ENCODE measurements around the gene BRPF1. TPM values are rescaled to one million over a fixed set of nuclear protein-coding genes. Genes with fewer than 3 reads are reported as not detected.

BRPF1 gene
- total RNA-seq, 2 experiments from 2014 or later, result 31.5 to 31.9 TPM

- Histone ChIP-seq H4K20me1 (ENCODE audit: insufficient read depth, low read length) (peaks cover 10% of the 10 kb centered on the region; the same call in 1 of the 2 replicates), H2AFZ (ENCODE audit: low read length) (no peak overlapping the region; the same call in 1 of the 2 replicates), H3K9me2 (ENCODE audit: insufficient read depth, low read length) (no peaks in the 10 kb centered on the region), H3K4me1 (ENCODE audit: insufficient read depth, low read length, poor library complexity, severe bottlenecking) (peaks cover 47% of the 10 kb centered on the region), H3K27ac (ENCODE audit: low read depth, low read length, poor library complexity, severe bottlenecking) (peak overlapping the region; percentile 72), H3K4me2 (ENCODE audit: low read length) (peak overlapping the region; percentile 97), H3K79me2 (ENCODE audit: insufficient read depth, low read depth, low read length) (peaks cover 66% of the 10 kb centered on the region), H3K36me3 (ENCODE audit: insufficient read depth, low read length) (peaks cover 66% of the 10 kb centered on the region), H3K9me3 (ENCODE audit: low read length) (no peaks in the 10 kb centered on the region), H3K4me3 (ENCODE audit: low read depth, low read length, poor library complexity, severe bottlenecking) (peak overlapping the region; percentile 96)
- DNase-seq (ENCODE audit: low spot score), result peak; percentile 57
- POLR2A ChIA-PET, result interaction anchor here (0.5 to 2.4 kb wide), 13 partner anchors 11 to 430 kb away, joined by 3 to 17 read pairs (median 3); partner anchors contain the start of genes BRPF1, JAGN1 and OGG1
- intact Hi-C loops (cut with micrococcal nuclease; ENCODE audit: unreplicated experiment), result loop anchor here (2.0 to 5.0 kb wide), 3 partner anchors 62 to 396 kb away; partner anchors contain the start of genes BRPF1, CRELD1 and SETD5
- no peak for TF ChIP-seq EZH2phosphoT487 (IDR thresholded peaks at IDR 0.05; ENCODE audit: borderline replicate concordance, low read depth, low read length)
- BruUV-seq (replicated peaks), result TSS peak; percentile 62
- CTCF ChIA-PET (ENCODE audit: unreplicated experiment), result interaction anchor here (0.5 kb wide), 1 partner anchor 46 kb away, joined by 3 read pairs; no protein-coding TSS in a partner anchor
Observed at GRCh38 chr3:9793161-9793781, 61.7 kb downstream of the BRPF1 start.

- Histone ChIP-seq H2AFZ (ENCODE audit: low read length) (no peak overlapping the region), H3K9me3 (ENCODE audit: low read length) (no peaks in the 10 kb centered on the region), H3K9me2 (ENCODE audit: insufficient read depth, low read length) (no peaks in the 10 kb centered on the region), H3K4me3 (ENCODE audit: low read depth, low read length, poor library complexity, severe bottlenecking) (peak overlapping the region; percentile 96), H3K36me3 (ENCODE audit: insufficient read depth, low read length) (peaks cover 72% of the 10 kb centered on the region), H3K79me2 (ENCODE audit: insufficient read depth, low read depth, low read length) (peaks cover 66% of the 10 kb centered on the region), H3K27ac (ENCODE audit: low read depth, low read length, poor library complexity, severe bottlenecking) (peak overlapping the region; percentile 72), H4K20me1 (ENCODE audit: insufficient read depth, low read length) (peaks cover 10% of the 10 kb centered on the region; the same call in 1 of the 2 replicates), H3K4me2 (ENCODE audit: low read length) (peak overlapping the region; percentile 97), H3K4me1 (ENCODE audit: insufficient read depth, low read length, poor library complexity, severe bottlenecking) (peaks cover 47% of the 10 kb centered on the region)
- intact Hi-C loops (cut with micrococcal nuclease; ENCODE audit: unreplicated experiment), result loop anchor here (5.0 kb wide), 1 partner anchor 138 kb away; the partner anchor contains the start of gene CRELD1
- ChIA-PET POLR2A (interaction anchor here (1.7 to 2.4 kb wide), 2 partner anchors 41 to 43 kb away, joined by 7 to 17 read pairs; no protein-coding TSS in a partner anchor), CTCF (ENCODE audit: unreplicated experiment) (no interaction called here)
- no peak for TF ChIP-seq EZH2phosphoT487 (IDR thresholded peaks at IDR 0.05; ENCODE audit: borderline replicate concordance, low read depth, low read length)
- TF ChIP-seq, protein P1, sequence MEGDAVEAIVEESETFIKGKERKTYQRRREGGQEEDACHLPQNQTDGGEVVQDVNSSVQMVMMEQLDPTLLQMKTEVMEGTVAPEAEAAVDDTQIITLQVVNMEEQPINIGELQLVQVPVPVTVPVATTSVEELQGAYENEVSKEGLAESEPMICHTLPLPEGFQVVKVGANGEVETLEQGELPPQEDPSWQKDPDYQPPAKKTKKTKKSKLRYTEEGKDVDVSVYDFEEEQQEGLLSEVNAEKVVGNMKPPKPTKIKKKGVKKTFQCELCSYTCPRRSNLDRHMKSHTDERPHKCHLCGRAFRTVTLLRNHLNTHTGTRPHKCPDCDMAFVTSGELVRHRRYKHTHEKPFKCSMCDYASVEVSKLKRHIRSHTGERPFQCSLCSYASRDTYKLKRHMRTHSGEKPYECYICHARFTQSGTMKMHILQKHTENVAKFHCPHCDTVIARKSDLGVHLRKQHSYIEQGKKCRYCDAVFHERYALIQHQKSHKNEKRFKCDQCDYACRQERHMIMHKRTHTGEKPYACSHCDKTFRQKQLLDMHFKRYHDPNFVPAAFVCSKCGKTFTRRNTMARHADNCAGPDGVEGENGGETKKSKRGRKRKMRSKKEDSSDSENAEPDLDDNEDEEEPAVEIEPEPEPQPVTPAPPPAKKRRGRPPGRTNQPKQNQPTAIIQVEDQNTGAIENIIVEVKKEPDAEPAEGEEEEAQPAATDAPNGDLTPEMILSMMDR (conservative IDR thresholded peaks at IDR 0.05; ENCODE audit: low read length), result no peak
- no peak for DNase-seq (ENCODE audit: low spot score)
- BruUV-seq (replicated peaks), result no TSS peak
Observed at GRCh38 chr3:9794400-9794799, 62.9 kb downstream of the BRPF1 start.

- Histone ChIP-seq H3K79me2 (ENCODE audit: insufficient read depth, low read depth, low read length) (peaks cover 66% of the 10 kb centered on the region), H3K4me1 (ENCODE audit: insufficient read depth, low read length, poor library complexity, severe bottlenecking) (peaks cover 46% of the 10 kb centered on the region), H2AFZ (ENCODE audit: low read length) (no peak overlapping the region), H3K9me3 (ENCODE audit: low read length) (no peaks in the 10 kb centered on the region), H3K27ac (ENCODE audit: low read depth, low read length, poor library complexity, severe bottlenecking) (peak overlapping the region; percentile 72), H3K36me3 (ENCODE audit: insufficient read depth, low read length) (peaks cover 72% of the 10 kb centered on the region), H4K20me1 (ENCODE audit: insufficient read depth, low read length) (peaks cover 10% of the 10 kb centered on the region; the same call in 1 of the 2 replicates), H3K9me2 (ENCODE audit: insufficient read depth, low read length) (no peaks in the 10 kb centered on the region), H3K4me2 (ENCODE audit: low read length) (peak overlapping the region; percentile 97), H3K4me3 (ENCODE audit: low read depth, low read length, poor library complexity, severe bottlenecking) (peak overlapping the region; percentile 96)
- no peak for TF ChIP-seq EZH2phosphoT487 (IDR thresholded peaks at IDR 0.05; ENCODE audit: borderline replicate concordance, low read depth, low read length)
- BruUV-seq (replicated peaks), result no TSS peak
- DNase-seq (ENCODE audit: low spot score), result peak; percentile 68
- POLR2A ChIA-PET, result interaction anchor here (0.7 to 2.0 kb wide), 6 partner anchors 10 to 45 kb away, joined by 3 to 9 read pairs (median 6); partner anchors contain the start of gene OGG1
- CTCF ChIA-PET (ENCODE audit: unreplicated experiment), result interaction anchor here (0.8 kb wide), 1 partner anchor 9 kb away, joined by 5 read pairs; no protein-coding TSS in a partner anchor
- intact Hi-C loops (cut with micrococcal nuclease; ENCODE audit: unreplicated experiment), result no loop called here
Observed at GRCh38 chr3:9795207-9795606, 63.7 kb downstream of the BRPF1 start.
